GM19193 (cell line): ENCODE data around the gene PPP1CA.

Experiments
- POLR2A ChIP-seq: IDR thresholded peaks from 4 replicates; pipeline ENCODE4 v1.6.1; 2011; ENCODE audit not compliant: insufficient read depth, insufficient read length; ENCODE audit errors: extremely low read depth

PPP1CA gene

DNA sequence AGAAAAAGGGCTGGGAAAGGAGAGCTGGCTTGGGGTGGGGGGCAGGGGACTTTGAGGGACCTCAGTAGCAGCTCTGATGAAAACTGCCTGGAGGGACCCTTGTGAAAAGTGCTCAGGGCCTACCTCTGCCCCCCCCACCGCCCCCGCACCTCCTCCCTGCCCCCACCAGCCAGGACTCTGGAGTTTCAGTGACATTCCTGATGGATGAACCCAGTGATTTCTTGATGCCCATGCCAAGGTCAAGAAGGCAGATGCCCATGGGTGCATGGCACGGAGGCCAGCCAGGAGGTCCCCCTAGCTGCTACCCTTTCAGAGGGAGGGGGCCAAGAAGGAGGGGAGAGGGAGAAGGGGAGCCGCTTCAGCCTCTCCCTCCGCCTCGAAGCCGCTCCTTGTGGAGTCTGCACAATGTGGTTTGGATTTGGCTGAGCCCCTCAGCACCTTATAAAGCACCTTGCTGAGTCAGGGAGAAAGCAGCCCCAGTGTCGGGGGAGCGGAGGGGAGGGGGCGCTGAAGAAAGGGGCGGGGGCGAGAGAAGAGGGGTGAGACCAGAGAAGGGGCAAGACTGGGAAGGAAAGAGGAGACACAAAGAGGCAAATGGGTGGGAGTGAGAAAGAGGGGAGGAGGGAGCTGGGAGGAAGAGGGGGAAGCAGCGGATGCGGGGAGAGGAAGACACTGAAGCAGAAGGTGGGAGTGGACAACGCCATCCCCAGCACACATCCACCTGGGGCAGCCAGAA lies 26.2 kb downstream of the PPP1CA start:
- TF ChIP-seq POLR2A: no peak

DNA sequence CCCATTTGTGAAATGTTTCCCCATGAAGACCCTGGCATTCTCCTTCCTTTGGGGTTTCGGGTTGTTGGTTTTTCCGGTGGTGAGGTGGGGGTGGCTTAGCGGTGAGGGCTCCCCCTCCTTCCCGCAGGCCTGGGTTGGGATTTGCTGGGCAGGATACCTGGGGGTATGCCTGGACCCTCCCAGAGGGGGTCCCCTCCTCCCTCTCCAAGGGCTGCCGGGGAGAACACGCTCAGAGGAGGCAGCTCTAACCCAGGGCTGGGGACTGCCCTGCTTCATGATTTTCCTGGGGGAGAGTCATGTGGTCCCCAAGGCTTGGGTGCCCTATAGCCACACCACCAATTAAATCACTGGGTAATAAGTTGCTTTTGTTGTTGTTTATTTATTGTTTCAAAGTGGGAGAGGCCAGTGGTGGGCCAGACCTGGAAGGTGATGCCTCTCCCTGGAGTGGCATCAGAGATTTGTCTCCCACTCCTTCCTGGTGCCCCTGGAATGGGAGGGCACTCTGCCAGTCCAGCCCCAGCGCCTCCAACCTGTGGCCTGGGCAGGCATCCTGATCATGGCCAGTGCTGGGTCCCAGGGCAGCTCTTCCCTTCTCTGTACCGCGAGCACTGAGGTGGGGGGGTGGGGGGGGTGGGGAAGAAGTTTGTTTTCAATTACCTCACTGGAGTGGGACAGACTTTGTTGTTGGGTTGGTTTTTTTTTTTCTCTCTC lies 26.9 kb downstream of the PPP1CA start:
- TF ChIP-seq POLR2A: no peak

GRCh38 chr11:67373648-67374570 lies 27.7 kb downstream of the PPP1CA start:
- no peak for TF ChIP-seq POLR2A

DNA sequence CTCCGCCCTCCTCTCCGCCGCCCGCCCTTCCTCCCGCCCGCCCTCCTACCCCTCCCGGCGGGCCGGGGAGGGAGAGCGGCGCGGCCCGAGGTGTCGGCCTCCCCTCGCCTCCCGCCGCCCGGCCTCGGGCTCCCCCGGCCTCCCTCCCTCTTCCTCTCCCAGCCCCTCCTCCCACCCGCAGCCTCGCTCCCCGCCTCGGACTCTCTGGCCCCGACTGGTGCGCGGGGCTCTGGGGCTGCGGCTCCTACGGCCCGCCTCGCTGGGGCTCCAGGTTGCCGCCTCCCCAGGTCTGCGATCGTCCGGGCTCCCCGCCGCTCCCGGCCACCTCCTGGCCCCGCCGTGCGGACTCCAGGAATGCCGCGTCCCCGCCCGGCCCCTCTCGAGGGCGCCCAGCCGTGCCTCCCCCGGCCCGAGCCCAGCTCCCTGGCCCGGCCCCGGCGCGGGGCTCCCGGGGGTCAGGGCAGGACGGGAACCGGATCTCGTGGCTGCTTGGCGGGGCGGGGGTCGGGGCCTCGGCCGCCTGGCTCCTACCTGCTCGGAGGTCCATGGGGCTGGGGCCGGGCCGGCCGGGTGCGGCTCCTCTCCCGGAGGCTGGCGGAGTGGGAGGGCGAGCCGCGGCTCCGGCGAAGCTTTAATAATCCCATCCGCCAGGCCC lies 28.5 kb downstream of the PPP1CA start, which contains the start of gene CLCF1:
TSS of gene CLCF1 (minus strand) at position 606 of the 655 bp plus-strand sequence. CDS start at position 547, 59 bp downstream.
- peak; percentile 37 for TF ChIP-seq POLR2A

DNA sequence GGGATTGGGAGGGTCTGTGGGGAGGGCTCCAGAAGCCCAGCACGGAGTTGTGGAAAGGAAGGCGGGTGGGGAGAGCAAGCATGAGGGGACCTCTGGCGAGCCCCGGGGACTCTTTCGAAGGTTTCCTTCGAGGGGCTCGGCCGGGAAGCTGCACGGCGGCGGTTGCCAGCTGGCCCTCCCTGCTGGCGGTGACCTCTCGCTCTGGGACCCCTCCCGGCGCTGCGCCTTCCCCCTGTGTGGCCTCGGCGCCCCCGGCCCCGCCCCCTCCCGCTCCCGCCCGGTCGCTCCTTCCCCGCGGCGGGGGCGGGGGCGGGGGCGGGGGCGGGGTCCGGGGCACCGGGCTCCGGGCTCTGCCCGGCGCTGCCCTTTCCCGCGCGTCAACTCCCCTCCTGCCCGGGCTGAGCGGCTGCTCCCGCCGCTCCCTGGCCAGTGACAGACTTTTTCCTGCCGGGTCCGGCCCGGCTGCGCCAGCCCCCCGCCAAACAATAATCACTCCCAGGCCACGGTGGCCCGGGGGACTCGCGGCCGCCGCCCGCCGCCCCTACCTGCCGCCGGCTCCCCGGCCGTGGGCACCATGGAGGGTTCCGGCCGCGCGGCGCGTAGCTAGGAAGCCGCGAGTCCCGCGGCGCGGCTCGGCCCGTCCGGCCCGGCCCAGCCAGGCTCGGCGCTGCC lies 29.2 kb downstream of the PPP1CA start:
- no peak for TF ChIP-seq POLR2A

DNA sequence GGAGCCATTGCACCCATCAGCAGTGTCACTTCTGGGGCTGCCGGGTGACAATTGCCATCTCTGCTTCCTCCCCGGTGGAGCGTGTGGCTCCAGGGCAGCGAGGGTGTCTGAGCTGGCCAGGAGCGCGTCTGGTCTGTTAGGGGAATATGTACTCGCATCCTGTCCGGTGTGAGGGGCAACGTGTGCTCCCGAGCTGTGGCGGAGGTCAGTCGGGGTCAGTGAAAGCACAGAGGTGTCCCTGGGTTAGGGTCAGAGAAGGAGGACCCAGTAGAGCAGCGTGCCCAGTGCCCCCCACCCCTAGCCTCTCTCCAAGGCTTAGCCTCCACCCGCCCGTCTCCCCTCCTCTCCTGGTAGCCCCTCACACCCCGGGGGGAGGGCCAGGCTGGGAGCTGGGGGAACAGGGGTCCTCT lies 29.7 kb downstream of the PPP1CA start:
- no peak for TF ChIP-seq POLR2A

DNA sequence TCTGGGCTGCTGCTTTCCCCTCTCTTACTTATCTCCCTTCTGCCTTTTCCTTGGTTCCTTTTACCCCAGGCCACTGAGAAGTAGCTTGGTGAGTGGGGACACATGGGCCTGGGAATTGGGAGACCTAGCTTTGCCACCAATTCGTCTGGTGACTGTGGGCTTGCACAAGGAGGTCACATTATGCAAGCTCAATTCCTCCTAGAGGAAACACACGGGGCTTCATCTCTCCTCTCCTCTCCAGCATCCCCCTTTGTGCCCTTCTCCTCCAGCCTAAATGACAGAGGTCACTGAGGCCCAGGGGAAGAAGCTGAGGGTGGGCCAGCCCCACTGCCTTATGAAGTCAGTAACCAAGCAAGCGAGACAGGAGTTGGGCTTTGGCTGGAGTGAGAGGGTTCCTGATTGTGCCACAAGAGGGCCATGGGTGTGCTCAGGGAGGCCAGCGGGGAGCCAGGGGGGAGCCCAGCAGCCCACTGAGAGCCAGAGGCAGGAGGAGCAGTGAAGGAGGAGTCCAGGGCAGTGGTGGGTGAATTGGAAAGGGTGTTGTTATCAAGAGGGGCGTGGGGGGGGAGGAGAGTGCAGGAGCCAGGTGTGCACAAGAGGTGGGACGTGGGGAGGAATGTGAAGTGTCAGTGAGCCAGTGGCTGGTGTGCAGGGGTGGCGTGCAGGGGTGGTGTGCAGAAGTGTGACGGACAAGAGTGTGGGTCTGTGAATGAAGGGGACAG lies 30.3 kb downstream of the PPP1CA start:
- no peak for TF ChIP-seq POLR2A

GRCh38 chr11:67370351-67371076 lies 31.1 kb downstream of the PPP1CA start:
- TF ChIP-seq POLR2A: no peak

DNA sequence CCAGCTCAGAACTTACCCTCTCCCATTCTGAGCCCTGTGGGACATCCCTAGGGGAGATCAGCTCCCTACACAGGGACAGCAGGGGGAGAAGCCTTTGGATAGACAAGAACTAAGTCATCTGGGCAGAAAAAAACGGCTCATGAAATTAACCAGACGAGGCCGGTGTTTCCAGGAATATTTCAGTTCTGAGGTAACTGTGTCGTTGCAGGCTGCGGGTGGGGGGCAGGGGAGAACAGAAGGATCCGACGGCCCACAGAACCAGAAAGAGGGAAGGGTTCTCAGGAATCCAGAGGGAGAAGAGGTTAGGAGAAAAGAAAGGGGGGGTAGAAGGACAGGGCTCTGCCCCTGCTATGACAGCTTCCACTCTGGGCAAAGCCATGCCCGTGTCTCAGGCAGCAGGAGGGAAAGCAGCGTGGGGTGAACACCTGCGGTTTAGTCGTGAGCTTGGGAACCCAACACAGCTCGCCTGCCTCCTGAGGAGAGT lies 31.8 kb downstream of the PPP1CA start:
- TF ChIP-seq POLR2A: no peak

- TF ChIP-seq POLR2A: no peak
Measured at GRCh38 chr11:67369275-67369674, 32.4 kb downstream of the PPP1CA start.

GRCh38 chr11:67368621-67369020 lies 33.0 kb downstream of the PPP1CA start:
- no peak for TF ChIP-seq POLR2A

GRCh38 chr11:67367761-67368227 lies 33.9 kb downstream of the PPP1CA start:
- TF ChIP-seq POLR2A: no peak

GRCh38 chr11:67366961-67367760 lies 34.5 kb downstream of the PPP1CA start:
- TF ChIP-seq POLR2A: no peak
